A673 (cell line): ENCODE results near the gene SND1.

Experiments
- EZH2 ChIP-seq: fragments of 200-600 bp; sonication (generic); IDR thresholded peaks from 2 replicates; pipeline ENCODE4 v1.6.1; 2017; ENCODE audit warnings: borderline replicate concordance, low read depth, mild to moderate bottlenecking, mixed read lengths, antibody characterized with exemption, low read length; ENCODE audit not compliant: poor library complexity, severe bottlenecking
- TF ChIP-seq, protein P1 (sequence below): fragments of 300-800, 200-600 bp; sonication (generic); conservative IDR thresholded peaks from 2 replicates; pipeline ENCODE4 v1.5.1; 2017; ENCODE audit warnings: low read depth, mild to moderate bottlenecking, antibody characterized with exemption, low read length, moderate library complexity, mixed read lengths

DNA sequence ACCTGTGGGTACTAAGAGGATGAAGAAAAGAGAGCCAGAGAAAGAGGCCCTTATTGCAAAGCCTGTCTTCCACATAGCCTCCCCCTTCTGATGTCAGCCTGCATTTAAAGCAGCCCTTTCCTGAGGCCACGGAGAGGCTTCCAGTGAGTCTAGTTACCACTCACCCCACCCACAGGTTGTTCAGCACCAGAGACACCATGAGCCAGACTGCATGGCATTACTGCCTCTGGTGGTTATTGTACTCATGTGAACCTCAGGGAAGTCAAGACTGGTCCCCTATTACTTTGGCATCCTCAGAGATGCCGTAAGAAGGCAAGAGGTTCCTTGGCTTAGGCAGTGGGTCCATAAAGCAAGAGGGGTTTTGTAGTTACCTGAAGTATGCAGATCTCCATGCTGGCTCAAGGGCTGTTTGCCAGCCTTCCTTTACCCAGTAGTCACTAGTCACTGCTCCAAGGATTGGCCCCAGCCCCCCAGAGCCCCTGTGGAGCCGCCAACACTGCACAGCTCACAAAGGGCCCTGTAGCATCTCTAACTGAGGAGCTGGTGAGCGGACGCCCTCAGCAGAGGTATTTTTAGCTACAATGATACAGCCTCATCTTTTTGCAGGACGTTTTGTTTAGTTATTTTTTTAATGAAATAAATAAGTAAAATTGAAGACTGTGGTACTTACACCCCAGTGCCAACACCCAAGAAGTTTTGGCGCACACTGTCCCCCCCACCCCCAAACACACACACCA is 358.6 kb downstream of the SND1 start:
- TF ChIP-seq, protein P1, sequence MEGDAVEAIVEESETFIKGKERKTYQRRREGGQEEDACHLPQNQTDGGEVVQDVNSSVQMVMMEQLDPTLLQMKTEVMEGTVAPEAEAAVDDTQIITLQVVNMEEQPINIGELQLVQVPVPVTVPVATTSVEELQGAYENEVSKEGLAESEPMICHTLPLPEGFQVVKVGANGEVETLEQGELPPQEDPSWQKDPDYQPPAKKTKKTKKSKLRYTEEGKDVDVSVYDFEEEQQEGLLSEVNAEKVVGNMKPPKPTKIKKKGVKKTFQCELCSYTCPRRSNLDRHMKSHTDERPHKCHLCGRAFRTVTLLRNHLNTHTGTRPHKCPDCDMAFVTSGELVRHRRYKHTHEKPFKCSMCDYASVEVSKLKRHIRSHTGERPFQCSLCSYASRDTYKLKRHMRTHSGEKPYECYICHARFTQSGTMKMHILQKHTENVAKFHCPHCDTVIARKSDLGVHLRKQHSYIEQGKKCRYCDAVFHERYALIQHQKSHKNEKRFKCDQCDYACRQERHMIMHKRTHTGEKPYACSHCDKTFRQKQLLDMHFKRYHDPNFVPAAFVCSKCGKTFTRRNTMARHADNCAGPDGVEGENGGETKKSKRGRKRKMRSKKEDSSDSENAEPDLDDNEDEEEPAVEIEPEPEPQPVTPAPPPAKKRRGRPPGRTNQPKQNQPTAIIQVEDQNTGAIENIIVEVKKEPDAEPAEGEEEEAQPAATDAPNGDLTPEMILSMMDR: 0 out of 2 replicates have a peak, but pooled peaks have one; percentile 22
- no peak for TF ChIP-seq EZH2
